ENCODE measurements around the gene KCNG4. TPM values are rescaled to one million over a fixed set of nuclear protein-coding genes. Genes with fewer than 3 reads are reported as not detected.

KCNG4 gene
- total RNA-seq, 1 experiment from 2014 or later, result not detected

GRCh38 chr16:84234321-84235241 is 5.2 kb downstream of the KCNG4 start:
- Histone ChIP-seq H3K4me1 (ENCODE audit: insufficient read depth, low read length) (no peaks in the 10 kb centered on the region), H3K9me3 (ENCODE audit: control insufficient read depth, low read depth, low read length) (no peaks in the 10 kb centered on the region), H3K79me2 (ENCODE audit: insufficient read depth, low read length) (no peaks in the 10 kb centered on the region), H3K4ac (ENCODE audit: low read depth, low read length) (no peak overlapping the region), H3K56ac (ENCODE audit: insufficient read length, low read depth, low read length) (no peak overlapping the region), H3K23me2 (ENCODE audit: insufficient read length, low read depth, low read length, poor library complexity, severe bottlenecking) (no peaks in the 10 kb centered on the region), H3K27me3 (ENCODE audit: insufficient read depth, low read length) (no peaks in the 10 kb centered on the region), H4K91ac (ENCODE audit: insufficient read length, low read depth, low read length) (no peak overlapping the region), H3K23ac (ENCODE audit: insufficient read length, low read depth, low read length) (no peak overlapping the region), H2BK12ac (ENCODE audit: insufficient read length, low read depth, low read length) (no peak overlapping the region), H3T11ph (ENCODE audit: low read length) (no peak overlapping the region), H2BK120ac (ENCODE audit: low read depth, low read length, poor library complexity, severe bottlenecking) (no peak overlapping the region), H3K27ac (ENCODE audit: insufficient read length, low read depth, low read length) (no peak overlapping the region), H2AK5ac (ENCODE audit: insufficient read length, low read length) (no peak overlapping the region), H2BK20ac (ENCODE audit: low read depth, low read length, poor library complexity, severe bottlenecking) (no peak overlapping the region), H3K14ac (ENCODE audit: insufficient read depth, low read length) (no peak overlapping the region), H4K8ac (replicated peaks; ENCODE audit: insufficient read length, low read depth, low read length) (no peak overlapping the region), H4K5ac (ENCODE audit: insufficient read length, low read depth, low read length) (no peak overlapping the region), H3K18ac (ENCODE audit: insufficient read length, low read depth, low read length) (no peak overlapping the region), H3K4me2 (ENCODE audit: insufficient read depth, insufficient read length, low read length) (no peak overlapping the region), H2BK15ac (ENCODE audit: low read depth, low read length) (no peak overlapping the region), H2AFZ (ENCODE audit: low read length) (no peak overlapping the region), H3K79me1 (ENCODE audit: insufficient read depth, low read depth, low read length, poor library complexity, severe bottlenecking) (no peaks in the 10 kb centered on the region), H3K9ac (ENCODE audit: extremely low read depth, insufficient read length, low read length) (no peak overlapping the region), H4K20me1 (ENCODE audit: control insufficient read depth, insufficient read depth, insufficient read length) (no peaks in the 10 kb centered on the region), H2BK5ac (ENCODE audit: insufficient read length, low read length) (no peak overlapping the region)
- WGBS (ENCODE audit: extremely low coverage, insufficient read length, low lambda C conversion rate), result no CpG with 5 or more reads among the region's 21 CpGs
- Mint-ChIP-seq H3K27me3 (ENCODE audit: low read depth) (peaks cover 11% of the 10 kb centered on the region), H3K9me3 (no peaks in the 10 kb centered on the region), H3K36me3 (ENCODE audit: insufficient read depth in 1 of 3, low read depth in 3 of 3) (no peaks in the 10 kb centered on the region), H3K27ac (no peak overlapping the region; a peak in 1 of 7 replicates), H3K4me1 (peaks cover 2 to 12% of the 10 kb centered on the region in 2 experiments; a peak in 2 of 4 replicates), H3K4me3 (no peak overlapping the region)
- no peak for TF ChIP-seq CTCF (conservative IDR thresholded peaks at IDR 0.05)
- no peak for DNase-seq
